GM12892 (cell line): ENCODE data around the gene DDOST.

Source experiments
- POLR2A ChIP-seq: IDR thresholded peaks from 2 replicates; pipeline ENCODE4 v1.6.1; 2011; ENCODE audit warnings: low read depth, low read length, control low read depth
- POLR2AphosphoS5 ChIP-seq: IDR thresholded peaks from 2 replicates; pipeline ENCODE4 v1.6.1; 2011; ENCODE audit warnings: low read depth, low read length, control low read depth
- TAF1 ChIP-seq: IDR thresholded peaks from 2 replicates; pipeline ENCODE4 v1.6.1; 2011; ENCODE audit warnings: low read depth, mild to moderate bottlenecking, control low read depth, low read length, borderline replicate concordance

GRCh38 chr1:20626524-20626923, 34.6 kb downstream of the DDOST start:
- TF ChIP-seq POLR2A: no peak
- no peak for TF ChIP-seq TAF1
- no peak for TF ChIP-seq POLR2AphosphoS5
